CD4-positive, alpha-beta T cell (primary cell): ENCODE data around the gene B2M. TPM values are rescaled to one million over a fixed set of nuclear protein-coding genes. Genes with fewer than 3 reads are reported as not detected.
A peak's percentile ranks its signal among the peaks of the same experiment; 100 is the strongest.

Experiments used
- ATAC-seq: fragments of 200-7000 bp; cut with Tn5 transposase; one replicate; pipeline ENCODE4 v1.10.0; 2022; ENCODE audit warnings: mild to moderate bottlenecking; ENCODE audit not compliant: poor library complexity
- CTCF ChIA-PET: fragments of 350-600 bp; sonication (Branson Sonifier 250); formaldehyde crosslinking; loops from one replicate; lab custom pipeline; 2021; ENCODE audit warnings: antibody characterized with exemption, inconsistent platforms; lab: Charles Lee
- POLR2A ChIA-PET: fragments of 350-600 bp; sonication (Branson Sonifier 250); formaldehyde crosslinking; loops from one replicate; lab custom pipeline; 2021; ENCODE audit warnings: antibody characterized with exemption, inconsistent platforms; lab: Charles Lee
- DNase-seq, 14 experiments: peaks; one replicate each; pipeline ENCODE4 v3.0.0-alpha.2; 2013 to 2020; ENCODE audit warnings: mixed read lengths in 2 of 14
- H3K27ac ChIP-seq, 2 donors: one replicate each; pipeline versions ENCODE4 v1.5.1 to v1.7.0; 2013; ENCODE audit warnings: low read length in 2 of 2, low read depth in 1 of 2, mild to moderate bottlenecking in 1 of 2
- H3K27me3 ChIP-seq, 2 experiments: 1 replicate in 1 of 2; 2 replicates in 1 of 2; pipeline versions ENCODE4 v1.6.1 to v1.7.0; 2013; ENCODE audit warnings: low read length in 2 of 2, control low read depth in 1 of 2, mild to moderate bottlenecking in 1 of 2, moderate library complexity in 1 of 2; ENCODE audit not compliant: insufficient read depth in 2 of 2, control insufficient read depth in 1 of 2
- H3K36me3 ChIP-seq: one replicate; pipeline ENCODE4 v1.6.1; 2013; ENCODE audit warnings: low read length, control low read depth; ENCODE audit not compliant: insufficient read depth
- H3K4me1 ChIP-seq: one replicate; pipeline ENCODE4 v1.6.1; 2013; ENCODE audit warnings: low read length, control low read depth; ENCODE audit not compliant: insufficient read depth
- H3K4me3 ChIP-seq: one replicate; pipeline ENCODE4 v1.5.1; 2013; ENCODE audit warnings: mild to moderate bottlenecking, low read length, moderate library complexity
- H3K9me3 ChIP-seq, 2 experiments: 1 replicate in 1 of 2; 2 replicates in 1 of 2; pipeline versions ENCODE4 v1.6.1 to v1.7.0; 2013; ENCODE audit warnings: low read length in 2 of 2, mild to moderate bottlenecking in 2 of 2, control low read depth in 1 of 2, moderate library complexity in 1 of 2; ENCODE audit not compliant: control insufficient read depth in 1 of 2, insufficient read depth in 1 of 2
- H3K27ac Mint-ChIP-seq: one replicate; pipeline ENCODE4 v1.8.0; 2020; ENCODE audit warnings: mixed read lengths
- H3K27me3 Mint-ChIP-seq: one replicate; pipeline ENCODE4 v1.8.0; 2021; ENCODE audit warnings: mixed read lengths
- H3K36me3 Mint-ChIP-seq: one replicate; pipeline ENCODE4 v1.8.0; 2021; ENCODE audit warnings: low read depth, mixed read lengths
- H3K4me1 Mint-ChIP-seq: one replicate; pipeline ENCODE4 v1.8.0; 2021; ENCODE audit warnings: low read depth, mixed read lengths
- H3K4me3 Mint-ChIP-seq: one replicate; pipeline ENCODE4 v1.8.0; 2020; ENCODE audit warnings: mild to moderate bottlenecking, mixed read lengths
- H3K9me3 Mint-ChIP-seq: one replicate; pipeline ENCODE4 v1.8.0; 2020; ENCODE audit warnings: mixed read lengths
- intact Hi-C, 2 experiments: fragments of 100-400 bp; cut with DNase I in 1 of 2; cut with micrococcal nuclease in 1 of 2; formaldehyde crosslinking; loops; one replicate each; pipeline versions ENCODE4 v1.15.1 to v1.9.0; 2023 to 2025; cut with DNase I, micrococcal nuclease
- total RNA-seq, 174 experiments: library from RNA in 2 of 174; stranded (reverse) in 2 of 174; gene quantifications; one replicate each; pipeline ENCODE4 v1.2.3 and lab custom pipeline; 2021 to 2026
- TF ChIP-seq, protein P1 (sequence below): fragments of 200-600 bp; IDR thresholded peaks from one replicate; pipeline ENCODE4 v1.8.0; 2022; ENCODE audit warnings: antibody characterized with exemption, mild to moderate bottlenecking

Gene B2M
- total RNA-seq, 2 experiments from 2014 or later = 4,357 to 4,503 TPM

DNA sequence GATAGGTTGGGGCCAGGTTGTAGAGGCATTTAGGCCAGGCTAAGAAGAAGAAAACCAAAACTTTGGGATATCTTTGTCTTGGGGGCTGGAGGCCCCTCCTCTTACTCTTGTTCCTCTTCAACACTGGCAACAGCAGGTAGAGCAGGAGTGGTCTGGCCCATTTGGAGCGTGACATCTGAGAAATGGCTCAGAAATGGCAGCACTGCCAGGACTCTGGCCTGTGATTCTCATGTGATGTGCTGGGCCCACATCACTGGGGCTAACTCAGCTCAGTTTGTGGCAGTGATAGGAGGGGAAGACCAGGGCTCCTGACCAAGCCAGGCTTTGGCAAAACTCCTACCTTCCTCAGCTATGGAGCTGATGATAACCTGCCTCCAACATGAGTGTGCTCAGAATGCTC, 18.7 kb upstream of the B2M start:
- ChIA-PET CTCF (interaction anchor here (1.2 kb wide), 1 partner anchor 18 kb away, joined by 6 read pairs; the partner anchor contains the start of genes B2M and PATL2), POLR2A (interaction anchor here (2.5 to 49.9 kb wide), 4 partner anchors 10 to 29 kb away, joined by 13 to 4232 read pairs (median 326); partner anchors contain the start of genes B2M, PATL2, SPG11 and TRIM69)
- H3K9me3 Mint-ChIP-seq = peaks cover 1% of the 10 kb centered on the region
- H3K27ac ChIP-seq = no peak overlapping the region
- peaks cover 22% of the 10 kb centered on the region for H3K4me1 ChIP-seq
- intact Hi-C loops = no loop called here
- H3K27ac Mint-ChIP-seq = no peak overlapping the region
- H3K4me1 Mint-ChIP-seq = peaks cover 53% of the 10 kb centered on the region
- peaks cover 3 to 7% of the 10 kb centered on the region in 2 experiments for H3K9me3 ChIP-seq
- no peak for ATAC-seq
- no peaks in the 10 kb centered on the region for H3K27me3 ChIP-seq
- no peak overlapping the region for H3K4me3 ChIP-seq
- TF ChIP-seq, protein P1, sequence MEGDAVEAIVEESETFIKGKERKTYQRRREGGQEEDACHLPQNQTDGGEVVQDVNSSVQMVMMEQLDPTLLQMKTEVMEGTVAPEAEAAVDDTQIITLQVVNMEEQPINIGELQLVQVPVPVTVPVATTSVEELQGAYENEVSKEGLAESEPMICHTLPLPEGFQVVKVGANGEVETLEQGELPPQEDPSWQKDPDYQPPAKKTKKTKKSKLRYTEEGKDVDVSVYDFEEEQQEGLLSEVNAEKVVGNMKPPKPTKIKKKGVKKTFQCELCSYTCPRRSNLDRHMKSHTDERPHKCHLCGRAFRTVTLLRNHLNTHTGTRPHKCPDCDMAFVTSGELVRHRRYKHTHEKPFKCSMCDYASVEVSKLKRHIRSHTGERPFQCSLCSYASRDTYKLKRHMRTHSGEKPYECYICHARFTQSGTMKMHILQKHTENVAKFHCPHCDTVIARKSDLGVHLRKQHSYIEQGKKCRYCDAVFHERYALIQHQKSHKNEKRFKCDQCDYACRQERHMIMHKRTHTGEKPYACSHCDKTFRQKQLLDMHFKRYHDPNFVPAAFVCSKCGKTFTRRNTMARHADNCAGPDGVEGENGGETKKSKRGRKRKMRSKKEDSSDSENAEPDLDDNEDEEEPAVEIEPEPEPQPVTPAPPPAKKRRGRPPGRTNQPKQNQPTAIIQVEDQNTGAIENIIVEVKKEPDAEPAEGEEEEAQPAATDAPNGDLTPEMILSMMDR = no peak
- H3K27me3 Mint-ChIP-seq = no peaks in the 10 kb centered on the region
- no peak for DNase-seq
- H3K4me3 Mint-ChIP-seq = no peak overlapping the region
- peaks cover 17% of the 10 kb centered on the region for H3K36me3 Mint-ChIP-seq
- H3K36me3 ChIP-seq = no peaks in the 10 kb centered on the region

DNA sequence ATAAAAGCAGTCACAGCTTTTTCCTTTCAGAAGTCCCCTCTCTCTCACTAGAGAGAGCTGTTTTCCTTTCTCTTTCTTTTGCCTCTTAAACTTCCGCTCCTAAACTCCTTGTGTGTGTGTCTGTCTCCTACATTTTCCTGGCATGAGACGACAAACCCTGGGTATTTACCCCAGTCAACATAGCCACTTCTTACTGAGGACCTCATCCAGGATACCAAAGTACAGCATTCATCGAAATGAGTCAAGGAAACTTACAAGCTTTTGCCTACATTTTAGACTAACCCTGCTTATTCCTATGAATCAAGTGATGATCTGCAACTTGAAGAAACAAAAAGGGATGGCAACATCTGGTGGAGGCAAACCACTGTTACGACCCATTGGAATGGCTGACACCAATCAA, 16.9 kb upstream of the B2M start:
- ATAC-seq (no peak), DNase-seq (no peak)
- CTCF ChIA-PET = no interaction called here
- Mint-ChIP-seq H3K36me3 (peaks cover under 1% of the 10 kb centered on the region), H3K27ac (peak overlapping the region; percentile 5), H3K4me3 (no peak overlapping the region), H3K4me1 (peaks cover 39% of the 10 kb centered on the region), H3K27me3 (no peaks in the 10 kb centered on the region), H3K9me3 (no peaks in the 10 kb centered on the region)
- Histone ChIP-seq H3K36me3 (no peaks in the 10 kb centered on the region), H3K27ac (no peak overlapping the region), H3K27me3 (no peaks in the 10 kb centered on the region), H3K9me3 (no peaks in the 10 kb centered on the region), H3K4me1 (peaks cover 22% of the 10 kb centered on the region), H3K4me3 (no peak overlapping the region)
- TF ChIP-seq, protein P1 = no peak
- intact Hi-C loops = loop anchor here in 1 of 2 experiments (2.0 kb wide), 1 partner anchor 16 kb away; the partner anchor contains the start of genes B2M and PATL2
- POLR2A ChIA-PET = interaction anchor here (0.8 to 6.0 kb wide), 4 partner anchors 11 to 29 kb away, joined by 4 to 67 read pairs (median 20); partner anchors contain the start of genes B2M, PATL2 and SPG11

DNA sequence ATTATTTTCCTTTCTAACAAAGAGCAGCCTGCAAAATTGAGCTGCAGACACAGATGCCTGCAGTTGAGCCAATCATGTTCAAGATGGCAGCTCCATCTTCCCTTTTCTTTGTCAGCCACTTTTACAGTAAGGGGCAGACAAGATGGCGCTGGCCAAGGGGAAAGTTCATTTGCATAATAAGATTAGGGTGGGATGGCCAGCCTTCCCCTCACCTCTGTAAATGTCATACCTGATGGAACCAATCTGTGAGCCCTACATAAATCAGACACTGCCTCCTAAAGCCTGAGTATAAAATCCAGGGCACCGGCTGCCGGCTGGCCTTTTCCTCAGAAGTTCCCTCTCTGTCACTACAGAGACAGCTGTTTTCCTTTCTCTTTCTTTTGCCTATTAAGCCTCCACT, 16.0 kb upstream of the B2M start:
- TF ChIP-seq, protein P1 = no peak
- ATAC-seq = no peak
- no peaks in the 10 kb centered on the region for H3K27me3 ChIP-seq
- H3K4me3 ChIP-seq = no peak overlapping the region
- CTCF ChIA-PET = interaction anchor here (1.0 to 1.1 kb wide), 2 partner anchors 8 to 31 kb away, joined by 3 read pairs; no protein-coding TSS in a partner anchor
- no peak for DNase-seq
- no peak overlapping the region for H3K4me3 Mint-ChIP-seq
- H3K4me1 ChIP-seq = peaks cover 16% of the 10 kb centered on the region
- H3K36me3 ChIP-seq = no peaks in the 10 kb centered on the region
- no peak overlapping the region for H3K27ac ChIP-seq
- H3K27me3 Mint-ChIP-seq = no peaks in the 10 kb centered on the region
- no peaks in the 10 kb centered on the region for H3K9me3 ChIP-seq
- POLR2A ChIA-PET = interaction anchor here (0.8 to 6.0 kb wide), 5 partner anchors 12 to 30 kb away, joined by 4 to 67 read pairs (median 4); partner anchors contain the start of genes B2M, PATL2 and SPG11
- H3K27ac Mint-ChIP-seq = peak overlapping the region; percentile 22
- no peaks in the 10 kb centered on the region for H3K36me3 Mint-ChIP-seq
- peaks cover 38% of the 10 kb centered on the region for H3K4me1 Mint-ChIP-seq
- intact Hi-C loops = loop anchor here in 1 of 2 experiments (2.0 kb wide), 1 partner anchor 16 kb away; the partner anchor contains the start of genes B2M and PATL2
- no peaks in the 10 kb centered on the region for H3K9me3 Mint-ChIP-seq
